OCI-LY7 (cell line): ENCODE results near the gene ATP6V1D. TPM values are rescaled to one million over a fixed set of nuclear protein-coding genes. Genes with fewer than 3 reads are reported as not detected.

Experiments
- BruUV-seq: library from RNA; stranded (reverse); fragments of 400-500 nt; replicated peaks from 2 replicates; lab custom pipeline; 2021; lab: Mats Ljungman, UMichigan
- CTCF ChIA-PET: fragments of 300-600 bp; sonication (Branson Sonifier 250); formaldehyde crosslinking; loops from one replicate; lab custom pipeline; 2022; ENCODE audit warnings: antibody characterized with exemption; ENCODE audit not compliant: unreplicated experiment; lab: Charles Lee
- POLR2A ChIA-PET: fragments of 300-600 bp; sonication (Branson Sonifier 250); formaldehyde crosslinking; loops from one replicate; lab custom pipeline; 2022; ENCODE audit warnings: antibody characterized with exemption; lab: Charles Lee
- DNase-seq: peaks from one replicate; pipeline ENCODE4 v3.0.0-alpha.2; 2015; ENCODE audit warnings: low spot score
- H2AFZ ChIP-seq: fragments of 200-600 bp; sonication (generic), shearing (Covaris generic); 2 replicates; pipeline ENCODE4 v1.6.1; 2014; ENCODE audit warnings: mild to moderate bottlenecking, antibody characterized with exemption, low read length, moderate library complexity
- H3K27ac ChIP-seq: fragments of 200-600 bp; sonication (generic); 2 replicates; pipeline ENCODE4 v1.5.1; 2014; ENCODE audit warnings: mixed run types, low read depth, mild to moderate bottlenecking, moderate library complexity, low read length, inconsistent platforms; ENCODE audit not compliant: poor library complexity, severe bottlenecking
- H3K36me3 ChIP-seq: fragments of 200-600 bp; sonication (generic); 2 replicates; pipeline ENCODE4 v1.6.1; 2014; ENCODE audit warnings: mild to moderate bottlenecking, antibody characterized with exemption, low read length, moderate library complexity, mixed read lengths; ENCODE audit not compliant: insufficient read depth
- H3K4me1 ChIP-seq: fragments of 200-600 bp; sonication (generic); 2 replicates; pipeline ENCODE4 v1.5.1; 2014; ENCODE audit warnings: mild to moderate bottlenecking, low read length; ENCODE audit not compliant: insufficient read depth, poor library complexity, severe bottlenecking
- H3K4me2 ChIP-seq: fragments of 200-600 bp; sonication (generic); 2 replicates; pipeline ENCODE4 v1.6.1; 2014; ENCODE audit warnings: mild to moderate bottlenecking, low read length
- H3K4me3 ChIP-seq: fragments of 200-600 bp; sonication (generic); 2 replicates; pipeline ENCODE4 v1.5.1; 2014; ENCODE audit warnings: mild to moderate bottlenecking, low read depth, low read length; ENCODE audit not compliant: poor library complexity, severe bottlenecking
- H3K79me2 ChIP-seq: fragments of 200-600 bp; sonication (generic); 2 replicates; pipeline ENCODE4 v1.6.1; 2016; ENCODE audit warnings: low read depth, mild to moderate bottlenecking, low read length, moderate library complexity, mixed read lengths; ENCODE audit not compliant: insufficient read depth
- H3K9me2 ChIP-seq: fragments of 200-600 bp; sonication (generic); 2 replicates; pipeline ENCODE4 v1.6.1; 2016; ENCODE audit warnings: mild to moderate bottlenecking, low read length, mixed read lengths; ENCODE audit not compliant: insufficient read depth
- H3K9me3 ChIP-seq: fragments of 200-600 bp; sonication (generic); 2 replicates; pipeline ENCODE4 v1.6.1; 2014; ENCODE audit warnings: mild to moderate bottlenecking, mixed run types, low read length, mixed read lengths
- H4K20me1 ChIP-seq: fragments of 200-600 bp; sonication (generic); 2 replicates; pipeline ENCODE4 v1.6.1; 2014; ENCODE audit warnings: mild to moderate bottlenecking, antibody characterized with exemption, low read length, moderate library complexity, mixed read lengths; ENCODE audit not compliant: insufficient read depth
- EZH2phosphoT487 ChIP-seq: fragments of 200-600 bp; sonication (generic); IDR thresholded peaks from 2 replicates; pipeline ENCODE4 v1.6.1; 2018; ENCODE audit warnings: low read depth, borderline replicate concordance, mild to moderate bottlenecking, mixed run types, antibody characterized with exemption, low read length, moderate library complexity, mixed read lengths
- intact Hi-C: fragments of 100-400 bp; cut with micrococcal nuclease; formaldehyde crosslinking; loops from one replicate; pipeline ENCODE4 v1.10.0; 2022; ENCODE audit not compliant: unreplicated experiment
- total RNA-seq, 2 experiments: library from RNA; depleted of rRNA in 1 of 2; stranded (reverse); fragments of >200 nt in 1 of 2; shearing (Covaris generic) in 1 of 2; gene quantifications; 2 replicates each; pipeline ENCODE4 v1.2.3, GENCODE V29; 2014 to 2022
- TF ChIP-seq, protein P1 (sequence below): fragments of 200-600 bp; sonication (generic); conservative IDR thresholded peaks from 2 replicates; pipeline ENCODE4 v1.5.1; 2014; ENCODE audit warnings: mild to moderate bottlenecking, antibody characterized with exemption, low read length, moderate library complexity, mixed read lengths

The ATP6V1D gene
- total RNA-seq, 2 experiments from 2014 or later: 33.5 to 39.0 TPM

DNA sequence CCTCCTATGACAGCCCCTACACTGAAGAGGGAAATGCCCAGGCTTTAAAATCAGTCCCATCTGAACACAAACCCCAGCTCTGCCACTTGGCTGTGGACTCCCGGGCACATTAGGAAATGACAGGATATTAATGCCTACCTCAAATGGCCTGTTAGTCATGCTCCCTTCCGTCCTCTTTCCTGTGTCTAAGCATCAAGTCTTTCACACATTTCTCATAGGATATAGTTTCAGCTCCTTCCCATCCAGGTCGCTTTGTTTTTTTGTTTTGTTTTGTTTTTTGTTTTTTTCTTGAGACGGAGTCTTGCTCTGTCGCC, 36.2 kb upstream of the ATP6V1D start:
- Histone ChIP-seq H3K4me1 (no peaks in the 10 kb centered on the region), H4K20me1 (no peaks in the 10 kb centered on the region), H3K9me2 (no peaks in the 10 kb centered on the region), H3K79me2 (no peaks in the 10 kb centered on the region), H3K36me3 (no peaks in the 10 kb centered on the region), H3K4me3 (no peak overlapping the region), H2AFZ (no peak overlapping the region), H3K9me3 (no peaks in the 10 kb centered on the region), H3K27ac (no peak overlapping the region), H3K4me2 (no peak overlapping the region)
- ChIA-PET POLR2A (no interaction called here), CTCF (no interaction called here)
- BruUV-seq: no TSS peak
- TF ChIP-seq EZH2phosphoT487: no peak
- TF ChIP-seq, protein P1, sequence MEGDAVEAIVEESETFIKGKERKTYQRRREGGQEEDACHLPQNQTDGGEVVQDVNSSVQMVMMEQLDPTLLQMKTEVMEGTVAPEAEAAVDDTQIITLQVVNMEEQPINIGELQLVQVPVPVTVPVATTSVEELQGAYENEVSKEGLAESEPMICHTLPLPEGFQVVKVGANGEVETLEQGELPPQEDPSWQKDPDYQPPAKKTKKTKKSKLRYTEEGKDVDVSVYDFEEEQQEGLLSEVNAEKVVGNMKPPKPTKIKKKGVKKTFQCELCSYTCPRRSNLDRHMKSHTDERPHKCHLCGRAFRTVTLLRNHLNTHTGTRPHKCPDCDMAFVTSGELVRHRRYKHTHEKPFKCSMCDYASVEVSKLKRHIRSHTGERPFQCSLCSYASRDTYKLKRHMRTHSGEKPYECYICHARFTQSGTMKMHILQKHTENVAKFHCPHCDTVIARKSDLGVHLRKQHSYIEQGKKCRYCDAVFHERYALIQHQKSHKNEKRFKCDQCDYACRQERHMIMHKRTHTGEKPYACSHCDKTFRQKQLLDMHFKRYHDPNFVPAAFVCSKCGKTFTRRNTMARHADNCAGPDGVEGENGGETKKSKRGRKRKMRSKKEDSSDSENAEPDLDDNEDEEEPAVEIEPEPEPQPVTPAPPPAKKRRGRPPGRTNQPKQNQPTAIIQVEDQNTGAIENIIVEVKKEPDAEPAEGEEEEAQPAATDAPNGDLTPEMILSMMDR: no peak
- no peak for DNase-seq
- intact Hi-C loops: no loop called here

DNA sequence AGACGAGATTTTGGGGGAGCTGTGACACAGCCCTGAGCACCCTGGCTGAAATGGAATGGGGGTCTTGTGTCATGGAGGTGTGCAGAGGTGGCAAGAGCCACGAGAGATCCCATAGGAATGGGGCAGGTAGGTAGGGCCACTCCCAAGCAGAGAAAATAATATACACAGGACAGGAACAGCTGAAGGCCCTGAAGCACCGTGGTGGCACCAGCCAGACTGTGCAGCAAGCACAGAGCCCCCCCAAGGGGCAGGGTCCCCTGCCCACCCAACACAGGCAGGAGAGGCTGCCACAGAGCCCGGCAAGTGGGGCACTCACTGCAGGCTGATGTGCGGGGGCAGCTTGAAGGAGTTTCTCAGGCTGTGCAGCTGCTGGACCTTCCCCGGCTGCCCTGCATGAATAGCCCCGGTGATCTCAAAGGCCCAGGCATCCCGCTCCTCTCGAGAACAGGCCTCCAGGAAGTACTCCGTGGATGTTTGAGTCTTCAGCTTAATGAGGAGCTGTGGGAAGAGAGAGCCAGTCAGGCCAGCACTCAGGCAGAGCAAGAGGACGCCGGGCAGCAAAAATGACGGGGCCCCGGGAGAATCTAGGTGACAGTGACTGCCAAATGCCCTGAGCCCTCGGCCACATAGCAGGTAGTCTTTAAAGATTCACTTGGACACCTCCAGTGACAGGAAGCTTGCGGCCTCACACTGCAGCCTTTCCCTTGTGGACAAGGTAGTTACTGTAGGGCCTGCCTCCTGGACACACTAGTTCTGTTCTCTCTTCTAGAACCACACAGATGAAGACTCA, 35.7 kb upstream of the ATP6V1D start:
- intact Hi-C loops: no loop called here
- H4K20me1 ChIP-seq: no peaks in the 10 kb centered on the region
- no peak for DNase-seq
- H3K9me2 ChIP-seq: no peaks in the 10 kb centered on the region
- no peaks in the 10 kb centered on the region for H3K4me1 ChIP-seq
- no peaks in the 10 kb centered on the region for H3K36me3 ChIP-seq
- no peak overlapping the region for H3K4me2 ChIP-seq
- no peak for TF ChIP-seq EZH2phosphoT487
- TF ChIP-seq, protein P1: no peak
- H3K9me3 ChIP-seq: no peaks in the 10 kb centered on the region
- no peak overlapping the region for H2AFZ ChIP-seq
- no TSS peak for BruUV-seq
- H3K79me2 ChIP-seq: no peaks in the 10 kb centered on the region
- CTCF ChIA-PET: no interaction called here
- no peak overlapping the region for H3K27ac ChIP-seq
- H3K4me3 ChIP-seq: no peak overlapping the region
- POLR2A ChIA-PET: no interaction called here

DNA sequence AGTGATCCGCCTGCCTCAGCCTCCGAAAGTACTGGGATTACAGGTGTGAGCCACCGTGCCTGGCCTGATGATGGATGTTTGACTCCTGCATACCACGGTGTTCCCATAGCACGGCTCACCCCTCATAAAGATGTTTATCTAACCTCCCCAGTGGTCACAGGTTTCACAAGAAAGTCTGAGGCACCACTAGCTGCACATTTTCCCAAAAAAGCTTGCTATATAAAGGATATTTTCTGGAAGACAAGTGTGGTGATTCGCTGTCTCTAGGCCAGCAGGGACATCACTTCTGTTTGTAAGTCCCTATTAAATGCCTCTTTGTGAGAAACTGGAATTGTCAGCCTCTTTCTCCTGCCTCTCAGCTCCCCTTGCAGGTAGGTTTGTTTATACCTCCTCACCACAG, 34.1 kb upstream of the ATP6V1D start:
- Histone ChIP-seq H3K79me2 (no peaks in the 10 kb centered on the region), H3K4me1 (no peaks in the 10 kb centered on the region), H3K4me3 (no peak overlapping the region), H3K9me2 (no peaks in the 10 kb centered on the region), H3K36me3 (no peaks in the 10 kb centered on the region), H4K20me1 (no peaks in the 10 kb centered on the region), H2AFZ (no peak overlapping the region), H3K9me3 (no peaks in the 10 kb centered on the region), H3K4me2 (no peak overlapping the region), H3K27ac (no peak overlapping the region)
- intact Hi-C loops: no loop called here
- no TSS peak for BruUV-seq
- ChIA-PET CTCF (no interaction called here), POLR2A (no interaction called here)
- no peak for DNase-seq
- TF ChIP-seq EZH2phosphoT487: no peak
- TF ChIP-seq, protein P1: no peak
